Glutamatergic neuron (in vitro differentiated cells): ENCODE data around the gene UBL4A. TPM values are rescaled to one million over a fixed set of nuclear protein-coding genes. Genes with fewer than 3 reads are reported as not detected.

Source experiments
- DNase-seq: peaks from one replicate; pipeline ENCODE4 v3.0.0; 2022
- H3K27ac Mint-ChIP-seq: one replicate; pipeline ENCODE4 v1.8.0; 2020; ENCODE audit warnings: mild to moderate bottlenecking, mixed read lengths, inconsistent platforms; ENCODE audit not compliant: unreplicated experiment
- H3K27me3 Mint-ChIP-seq: one replicate; pipeline ENCODE4 v1.8.0; 2020; ENCODE audit warnings: mild to moderate bottlenecking, moderate library complexity, mixed read lengths, inconsistent platforms; ENCODE audit not compliant: unreplicated experiment
- H3K36me3 Mint-ChIP-seq: one replicate; pipeline ENCODE4 v1.8.0; 2020; ENCODE audit warnings: mild to moderate bottlenecking, mixed read lengths, inconsistent platforms; ENCODE audit not compliant: unreplicated experiment
- H3K4me1 Mint-ChIP-seq: one replicate; pipeline ENCODE4 v1.8.0; 2020; ENCODE audit warnings: mild to moderate bottlenecking, low read depth, mixed read lengths, inconsistent platforms; ENCODE audit not compliant: unreplicated experiment
- H3K4me3 Mint-ChIP-seq: one replicate; pipeline ENCODE4 v1.8.0; 2020; ENCODE audit warnings: mild to moderate bottlenecking, mixed read lengths, inconsistent platforms; ENCODE audit not compliant: unreplicated experiment
- H3K9me3 Mint-ChIP-seq: one replicate; pipeline ENCODE4 v1.8.0; 2020; ENCODE audit warnings: mild to moderate bottlenecking, moderate library complexity, mixed read lengths, inconsistent platforms; ENCODE audit not compliant: unreplicated experiment
- total RNA-seq: library from RNA; stranded (reverse); fragmentation: NEBNext Ultra II Directional; extraction: Animal tissue kit (Norgen Biotek cat#: 25700); gene quantifications from one replicate; pipeline ENCODE4 v1.2.1, GENCODE V29; 2021; ENCODE audit not compliant: unreplicated experiment
- TF ChIP-seq, protein P1 (sequence below): fragments of 200-600 bp; sonication (generic); IDR thresholded peaks from one replicate; pipeline ENCODE4 v1.5.0; 2021; ENCODE audit not compliant: partially characterized antibody, unreplicated experiment

UBL4A gene
- total RNA-seq, 1 donor from 2014 or later: 28.4 TPM

DNA sequence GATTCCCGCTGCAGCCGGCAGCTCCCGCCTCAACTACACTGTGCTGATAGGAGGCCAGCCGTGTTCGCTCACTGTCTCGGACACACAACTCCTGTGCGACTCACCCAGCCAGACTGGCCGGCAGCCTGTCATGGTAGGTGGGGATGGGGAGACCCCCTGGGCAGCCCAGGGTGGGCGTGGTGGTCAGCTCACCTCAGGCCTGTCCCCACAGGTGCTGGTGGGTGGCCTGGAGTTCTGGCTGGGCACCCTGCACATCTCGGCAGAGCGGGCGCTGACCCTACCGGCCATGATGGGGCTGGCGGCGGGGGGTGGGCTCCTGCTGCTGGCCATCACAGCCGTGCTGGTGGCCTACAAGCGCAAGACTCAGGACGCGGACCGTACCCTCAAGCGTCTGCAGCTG is 18.9 kb downstream of the UBL4A start:
- DNase-seq: no peak
- TF ChIP-seq, protein P1, sequence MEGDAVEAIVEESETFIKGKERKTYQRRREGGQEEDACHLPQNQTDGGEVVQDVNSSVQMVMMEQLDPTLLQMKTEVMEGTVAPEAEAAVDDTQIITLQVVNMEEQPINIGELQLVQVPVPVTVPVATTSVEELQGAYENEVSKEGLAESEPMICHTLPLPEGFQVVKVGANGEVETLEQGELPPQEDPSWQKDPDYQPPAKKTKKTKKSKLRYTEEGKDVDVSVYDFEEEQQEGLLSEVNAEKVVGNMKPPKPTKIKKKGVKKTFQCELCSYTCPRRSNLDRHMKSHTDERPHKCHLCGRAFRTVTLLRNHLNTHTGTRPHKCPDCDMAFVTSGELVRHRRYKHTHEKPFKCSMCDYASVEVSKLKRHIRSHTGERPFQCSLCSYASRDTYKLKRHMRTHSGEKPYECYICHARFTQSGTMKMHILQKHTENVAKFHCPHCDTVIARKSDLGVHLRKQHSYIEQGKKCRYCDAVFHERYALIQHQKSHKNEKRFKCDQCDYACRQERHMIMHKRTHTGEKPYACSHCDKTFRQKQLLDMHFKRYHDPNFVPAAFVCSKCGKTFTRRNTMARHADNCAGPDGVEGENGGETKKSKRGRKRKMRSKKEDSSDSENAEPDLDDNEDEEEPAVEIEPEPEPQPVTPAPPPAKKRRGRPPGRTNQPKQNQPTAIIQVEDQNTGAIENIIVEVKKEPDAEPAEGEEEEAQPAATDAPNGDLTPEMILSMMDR: no peak
- Mint-ChIP-seq H3K27ac (no peak overlapping the region), H3K4me1 (no peaks in the 10 kb centered on the region), H3K9me3 (no peaks in the 10 kb centered on the region), H3K4me3 (no peak overlapping the region), H3K36me3 (no peaks in the 10 kb centered on the region), H3K27me3 (peaks cover 2% of the 10 kb centered on the region)

DNA sequence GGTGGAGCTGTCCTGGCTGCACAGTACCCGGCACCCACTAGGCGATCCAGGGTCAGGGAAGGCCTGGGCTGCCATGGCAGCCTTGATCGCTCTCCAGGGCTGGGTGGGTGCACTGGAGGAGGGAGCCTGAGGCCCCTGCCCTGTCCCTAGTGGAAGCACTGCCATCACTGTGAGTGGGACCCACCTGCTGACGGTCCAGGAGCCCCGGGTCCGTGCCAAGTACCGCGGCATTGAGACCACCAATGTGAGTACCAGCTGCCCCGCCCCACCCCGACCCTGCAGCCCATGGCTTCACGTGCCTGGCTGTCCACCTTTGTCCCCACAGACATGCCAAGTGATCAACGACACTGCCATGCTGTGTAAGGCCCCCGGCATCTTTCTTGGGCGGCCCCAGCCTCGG is 19.5 kb downstream of the UBL4A start:
- TF ChIP-seq, protein P1: no peak
- no peaks in the 10 kb centered on the region for H3K9me3 Mint-ChIP-seq
- peaks cover under 1% of the 10 kb centered on the region for H3K4me1 Mint-ChIP-seq
- no peaks in the 10 kb centered on the region for H3K36me3 Mint-ChIP-seq
- H3K27ac Mint-ChIP-seq: no peak overlapping the region
- H3K4me3 Mint-ChIP-seq: no peak overlapping the region
- no peak for DNase-seq
- H3K27me3 Mint-ChIP-seq: peaks cover 2% of the 10 kb centered on the region

DNA sequence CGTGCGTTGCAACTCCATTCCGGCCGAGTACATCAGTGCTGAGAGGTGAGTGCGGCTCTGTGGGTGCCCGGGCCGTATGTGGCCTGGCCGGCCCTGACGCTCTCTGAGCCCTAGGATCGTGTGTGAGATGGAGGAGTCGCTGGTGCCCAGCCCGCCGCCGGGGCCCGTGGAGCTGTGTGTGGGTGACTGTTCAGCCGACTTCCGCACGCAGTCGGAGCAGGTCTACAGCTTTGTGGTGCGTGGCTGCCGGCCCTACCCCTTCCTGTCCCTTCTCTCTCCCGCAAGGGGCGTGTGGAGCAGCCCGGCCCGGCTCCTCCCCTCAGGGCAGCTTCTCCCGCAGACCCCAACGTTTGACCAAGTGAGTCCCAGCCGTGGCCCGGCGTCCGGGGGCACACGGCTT is 20.4 kb downstream of the UBL4A start:
- TF ChIP-seq, protein P1: no peak
- DNase-seq: no peak
- Mint-ChIP-seq H3K4me1 (peaks cover 2% of the 10 kb centered on the region), H3K27ac (no peak overlapping the region), H3K27me3 (peaks cover 2% of the 10 kb centered on the region), H3K9me3 (peaks cover 2% of the 10 kb centered on the region), H3K36me3 (no peaks in the 10 kb centered on the region), H3K4me3 (no peak overlapping the region)

DNA sequence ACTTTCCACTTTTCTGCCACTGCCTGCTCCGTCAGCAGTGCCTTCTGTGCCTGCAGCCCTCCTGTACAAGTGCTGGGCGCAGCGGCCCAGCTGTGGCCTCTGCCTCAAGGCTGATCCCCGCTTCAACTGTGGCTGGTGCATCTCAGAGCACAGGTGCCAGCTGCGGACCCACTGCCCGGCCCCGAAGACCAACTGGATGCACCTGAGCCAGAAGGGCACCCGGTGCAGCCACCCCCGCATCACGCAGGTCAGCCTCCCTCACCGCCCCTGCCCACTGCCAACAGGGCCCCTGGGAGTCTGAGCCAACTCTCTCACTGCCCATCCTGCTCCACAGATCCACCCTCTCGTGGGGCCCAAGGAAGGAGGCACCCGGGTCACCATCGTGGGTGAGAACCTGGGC is 20.8 kb downstream of the UBL4A start:
- Mint-ChIP-seq H3K27ac (no peak overlapping the region), H3K4me1 (peaks cover 4% of the 10 kb centered on the region), H3K27me3 (peaks cover 2% of the 10 kb centered on the region), H3K9me3 (peaks cover 3% of the 10 kb centered on the region), H3K36me3 (no peaks in the 10 kb centered on the region), H3K4me3 (no peak overlapping the region)
- TF ChIP-seq, protein P1: no peak
- DNase-seq: no peak

DNA sequence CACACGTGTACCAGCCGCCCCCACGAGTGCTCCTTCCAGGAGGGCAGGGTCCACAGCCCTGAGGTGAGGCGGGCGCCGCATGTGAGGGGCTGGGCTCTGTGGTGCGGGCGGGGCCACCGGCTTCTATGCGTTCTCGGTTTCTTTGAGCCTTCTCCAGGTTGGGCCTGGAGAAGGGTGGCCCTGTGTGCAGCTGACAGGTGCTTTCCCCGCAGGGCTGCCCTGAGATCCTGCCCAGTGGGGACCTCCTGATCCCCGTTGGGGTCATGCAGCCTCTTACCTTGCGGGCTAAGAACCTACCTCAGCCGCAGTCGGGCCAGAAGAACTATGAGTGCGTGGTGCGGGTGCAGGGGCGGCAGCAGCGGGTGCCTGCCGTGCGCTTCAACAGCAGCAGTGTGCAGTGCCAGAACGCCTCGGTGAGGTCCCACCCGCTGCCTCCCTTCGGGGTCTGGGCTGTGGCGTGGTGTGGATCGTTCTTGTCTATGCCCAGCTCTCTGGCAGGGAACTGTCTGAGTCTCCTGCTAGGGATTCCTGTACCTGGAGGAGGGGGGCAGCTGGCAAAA is 21.5 kb downstream of the UBL4A start:
- TF ChIP-seq, protein P1: no peak
- DNase-seq: no peak
- Mint-ChIP-seq H3K9me3 (peaks cover 3% of the 10 kb centered on the region), H3K27ac (no peak overlapping the region), H3K4me3 (no peak overlapping the region), H3K36me3 (no peaks in the 10 kb centered on the region), H3K27me3 (peaks cover 4% of the 10 kb centered on the region), H3K4me1 (peaks cover 4% of the 10 kb centered on the region)
